H9 (cell line): ENCODE results near the gene TXNDC17. TPM values are rescaled to one million over a fixed set of nuclear protein-coding genes. Genes with fewer than 3 reads are reported as not detected.

Source experiments
- DNase-seq: peaks from one replicate; pipeline ENCODE4 v3.0.0-alpha.2; 2017
- H2AFZ ChIP-seq: one replicate; pipeline ENCODE4 v1.6.1; 2013; ENCODE audit warnings: mild to moderate bottlenecking, low read length, control low read depth, moderate library complexity
- H2AK5ac ChIP-seq: 2 replicates; pipeline ENCODE4 v1.6.1; 2013; ENCODE audit warnings: low read length, control low read depth, mixed read lengths; ENCODE audit not compliant: insufficient read length
- H2BK120ac ChIP-seq: one replicate; pipeline ENCODE4 v1.6.1; 2013; ENCODE audit warnings: low read depth, mild to moderate bottlenecking, low read length, control low read depth, inconsistent platforms; ENCODE audit not compliant: poor library complexity, severe bottlenecking
- H2BK12ac ChIP-seq: 2 replicates; pipeline ENCODE4 v1.6.1; 2013; ENCODE audit warnings: low read length, control low read depth, mixed read lengths, low read depth; ENCODE audit not compliant: insufficient read length
- H2BK15ac ChIP-seq: 2 replicates; pipeline ENCODE4 v1.6.1; 2013; ENCODE audit warnings: low read depth, low read length, control low read depth
- H2BK20ac ChIP-seq: one replicate; pipeline ENCODE4 v1.6.1; 2013; ENCODE audit warnings: low read depth, mild to moderate bottlenecking, low read length, control low read depth, inconsistent platforms; ENCODE audit not compliant: poor library complexity, severe bottlenecking
- H2BK5ac ChIP-seq: 2 replicates; pipeline ENCODE4 v1.6.1; 2013; ENCODE audit warnings: low read length, control low read depth, mixed read lengths; ENCODE audit not compliant: insufficient read length
- H3K14ac ChIP-seq: 2 replicates; pipeline ENCODE4 v1.6.1; 2013; ENCODE audit warnings: low read length, control low read depth; ENCODE audit not compliant: insufficient read depth
- H3K18ac ChIP-seq: 2 replicates; pipeline ENCODE4 v1.6.1; 2013; ENCODE audit warnings: low read depth, mild to moderate bottlenecking, mixed read lengths, low read length, control low read depth; ENCODE audit not compliant: insufficient read length
- H3K23ac ChIP-seq: 2 replicates; pipeline ENCODE4 v1.6.1; 2013; ENCODE audit warnings: low read length, control low read depth, mixed read lengths, low read depth; ENCODE audit not compliant: insufficient read length
- H3K23me2 ChIP-seq: 2 replicates; pipeline ENCODE4 v1.6.1; 2013; ENCODE audit warnings: low read depth, mild to moderate bottlenecking, mixed read lengths, low read length, control low read depth; ENCODE audit not compliant: insufficient read length, poor library complexity, severe bottlenecking
- H3K27ac ChIP-seq: 2 replicates; pipeline ENCODE4 v1.5.1; 2013; ENCODE audit warnings: low read length, control low read depth, mixed read lengths, low read depth; ENCODE audit not compliant: insufficient read length
- H3K27me3 ChIP-seq: 2 replicates; pipeline ENCODE4 v1.6.1; 2013; ENCODE audit warnings: low read length, control low read depth, inconsistent platforms; ENCODE audit not compliant: insufficient read depth
- H3K4ac ChIP-seq: 2 replicates; pipeline ENCODE4 v1.6.1; 2013; ENCODE audit warnings: low read depth, mild to moderate bottlenecking, control low read depth, inconsistent platforms, low read length, moderate library complexity
- H3K4me1 ChIP-seq: 2 replicates; pipeline ENCODE4 v1.6.1; 2013; ENCODE audit warnings: low read length, control low read depth, inconsistent platforms; ENCODE audit not compliant: insufficient read depth
- H3K4me2 ChIP-seq: 2 replicates; pipeline ENCODE4 v1.6.1; 2013; ENCODE audit warnings: low read length, control low read depth, mixed read lengths; ENCODE audit not compliant: insufficient read length, insufficient read depth
- H3K56ac ChIP-seq: 2 replicates; pipeline ENCODE4 v1.6.1; 2013; ENCODE audit warnings: low read depth, mild to moderate bottlenecking, mixed read lengths, low read length, control low read depth; ENCODE audit not compliant: insufficient read length
- H3K79me1 ChIP-seq: 2 replicates; pipeline ENCODE4 v1.6.1; 2013; ENCODE audit warnings: low read depth, mild to moderate bottlenecking, moderate library complexity, low read length, control low read depth, inconsistent platforms; ENCODE audit not compliant: insufficient read depth, poor library complexity, severe bottlenecking
- H3K79me2 ChIP-seq: 2 replicates; pipeline ENCODE4 v1.6.1; 2013; ENCODE audit warnings: low read length, control low read depth, inconsistent platforms; ENCODE audit not compliant: insufficient read depth
- H3K9ac ChIP-seq: 2 replicates; pipeline ENCODE4 v1.6.1; 2013; ENCODE audit warnings: low read length, control low read depth, mixed read lengths; ENCODE audit not compliant: insufficient read length; ENCODE audit errors: extremely low read depth
- H3K9me3 ChIP-seq: one replicate; pipeline ENCODE4 v1.6.1; 2013; ENCODE audit warnings: low read depth, low read length, inconsistent platforms; ENCODE audit not compliant: control insufficient read depth
- H3T11ph ChIP-seq: one replicate; pipeline ENCODE4 v1.6.1; 2013; ENCODE audit warnings: mild to moderate bottlenecking, low read length, control low read depth, inconsistent platforms
- H4K20me1 ChIP-seq: one replicate; pipeline ENCODE4 v1.6.1; 2013; ENCODE audit not compliant: control insufficient read depth, insufficient read length, insufficient read depth
- H4K5ac ChIP-seq: 2 replicates; pipeline ENCODE4 v1.6.1; 2013; ENCODE audit warnings: low read depth, mild to moderate bottlenecking, mixed read lengths, low read length, control low read depth; ENCODE audit not compliant: insufficient read length
- H4K8ac ChIP-seq: replicated peaks from 2 replicates; pipeline ENCODE4 v1.6.1; 2013; ENCODE audit warnings: low read length, control low read depth, mixed read lengths, low read depth; ENCODE audit not compliant: insufficient read length
- H4K91ac ChIP-seq: 2 replicates; pipeline ENCODE4 v1.6.1; 2013; ENCODE audit warnings: low read depth, mild to moderate bottlenecking, moderate library complexity, mixed read lengths, low read length, control low read depth; ENCODE audit not compliant: insufficient read length
- H3K27ac Mint-ChIP-seq, 3 experiments: 2 replicates in 2 of 3; 3 replicates in 1 of 3; pipeline ENCODE4 v1.8.0; 2020 to 2021; ENCODE audit warnings: mixed read lengths in 3 of 3, mild to moderate bottlenecking in 1 of 3, moderate library complexity in 1 of 3
- H3K27me3 Mint-ChIP-seq: 2 replicates; pipeline ENCODE4 v1.8.0; 2021; ENCODE audit warnings: low read depth, mild to moderate bottlenecking, moderate library complexity, mixed read lengths
- H3K36me3 Mint-ChIP-seq, 3 experiments: 2 replicates in 2 of 3; 3 replicates in 1 of 3; pipeline ENCODE4 v1.8.0; 2020 to 2021; ENCODE audit warnings: low read depth in 3 of 3, mixed read lengths in 3 of 3; ENCODE audit not compliant: insufficient read depth in 1 of 3
- H3K4me1 Mint-ChIP-seq, 2 experiments: 2 replicates each; pipeline ENCODE4 v1.8.0; 2020; ENCODE audit warnings: mixed read lengths in 2 of 2
- H3K4me3 Mint-ChIP-seq, 2 experiments: 2 replicates in 1 of 2; 3 replicates in 1 of 2; pipeline ENCODE4 v1.8.0; 2020 to 2021; ENCODE audit warnings: mild to moderate bottlenecking in 2 of 2, mixed read lengths in 2 of 2, moderate library complexity in 1 of 2
- H3K9me3 Mint-ChIP-seq, 2 experiments: 2 replicates in 1 of 2; 3 replicates in 1 of 2; pipeline ENCODE4 v1.8.0; 2020; ENCODE audit warnings: mild to moderate bottlenecking in 2 of 2, mixed read lengths in 2 of 2, moderate library complexity in 1 of 2
- WGBS: extraction: QIAGEN DNeasy Blood & Tissue Kit; methylation state at CpG from one replicate; pipeline ENCODE4 v1.1.7; 2013; ENCODE audit warnings: missing lambda C conversion rate, low lambda C conversion rate, mixed read lengths; ENCODE audit not compliant: insufficient read length; ENCODE audit errors: extremely low coverage; 5-methylcytosine and 5-hydroxymethylcytosine counted together
- total RNA-seq: library from RNA; stranded (reverse); gene quantifications from 2 replicates; pipeline ENCODE4 v1.2.1, GENCODE V29; 2021
- TF ChIP-seq, protein P1 (sequence below): fragments of 200-600 bp; sonication (generic); conservative IDR thresholded peaks from 3 replicates; pipeline ENCODE4 v1.8.0; 2021; ENCODE audit warnings: antibody characterized with exemption, mild to moderate bottlenecking

Gene TXNDC17
- total RNA-seq, 1 experiment from 2014 or later: 170 TPM

DNA sequence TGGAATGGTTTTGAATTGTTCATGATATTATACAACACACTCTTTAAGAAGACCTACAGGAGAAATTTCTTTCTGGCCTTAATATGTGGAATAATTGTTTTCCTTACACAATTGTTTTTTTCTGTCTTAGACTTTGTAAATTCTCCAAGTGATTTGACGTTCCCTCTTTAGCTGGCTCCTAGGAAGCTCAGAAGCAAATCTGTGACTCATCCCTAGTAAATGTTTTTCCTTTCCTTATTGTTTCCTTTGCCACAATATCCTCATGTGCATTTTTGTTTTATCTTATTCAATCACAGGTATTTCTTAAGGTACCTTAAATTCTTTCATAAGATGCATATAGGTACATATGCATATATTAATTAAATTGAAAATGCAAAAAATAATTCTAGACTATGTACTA lies 13.8 kb upstream of the TXNDC17 start:
- Mint-ChIP-seq H3K27ac (no peak overlapping the region), H3K9me3 (no peaks in the 10 kb centered on the region), H3K36me3 (peaks cover 7 to 69% (median 46%) of the 10 kb centered on the region in 3 experiments; a peak in 6 of 7 replicates), H3K27me3 (no peaks in the 10 kb centered on the region), H3K4me1 (no peaks in the 10 kb centered on the region), H3K4me3 (no peak overlapping the region)
- peaks cover 3% of the 10 kb centered on the region for H3K79me1 ChIP-seq
- H3T11ph ChIP-seq: no peak overlapping the region
- H3K23ac ChIP-seq: no peak overlapping the region
- no peak overlapping the region for H3K18ac ChIP-seq
- no peak overlapping the region for H2BK15ac ChIP-seq
- H4K20me1 ChIP-seq: no peaks in the 10 kb centered on the region
- H3K23me2 ChIP-seq: no peaks in the 10 kb centered on the region
- H2BK20ac ChIP-seq: no peak overlapping the region
- H3K27me3 ChIP-seq: no peaks in the 10 kb centered on the region
- no peak overlapping the region for H3K4ac ChIP-seq
- H3K14ac ChIP-seq: no peak overlapping the region
- H4K91ac ChIP-seq: no peak overlapping the region
- no peak for DNase-seq
- TF ChIP-seq, protein P1, sequence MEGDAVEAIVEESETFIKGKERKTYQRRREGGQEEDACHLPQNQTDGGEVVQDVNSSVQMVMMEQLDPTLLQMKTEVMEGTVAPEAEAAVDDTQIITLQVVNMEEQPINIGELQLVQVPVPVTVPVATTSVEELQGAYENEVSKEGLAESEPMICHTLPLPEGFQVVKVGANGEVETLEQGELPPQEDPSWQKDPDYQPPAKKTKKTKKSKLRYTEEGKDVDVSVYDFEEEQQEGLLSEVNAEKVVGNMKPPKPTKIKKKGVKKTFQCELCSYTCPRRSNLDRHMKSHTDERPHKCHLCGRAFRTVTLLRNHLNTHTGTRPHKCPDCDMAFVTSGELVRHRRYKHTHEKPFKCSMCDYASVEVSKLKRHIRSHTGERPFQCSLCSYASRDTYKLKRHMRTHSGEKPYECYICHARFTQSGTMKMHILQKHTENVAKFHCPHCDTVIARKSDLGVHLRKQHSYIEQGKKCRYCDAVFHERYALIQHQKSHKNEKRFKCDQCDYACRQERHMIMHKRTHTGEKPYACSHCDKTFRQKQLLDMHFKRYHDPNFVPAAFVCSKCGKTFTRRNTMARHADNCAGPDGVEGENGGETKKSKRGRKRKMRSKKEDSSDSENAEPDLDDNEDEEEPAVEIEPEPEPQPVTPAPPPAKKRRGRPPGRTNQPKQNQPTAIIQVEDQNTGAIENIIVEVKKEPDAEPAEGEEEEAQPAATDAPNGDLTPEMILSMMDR: no peak
- H2BK120ac ChIP-seq: no peak overlapping the region
- H3K4me2 ChIP-seq: no peak overlapping the region
- H2BK12ac ChIP-seq: no peak overlapping the region
- no peak overlapping the region for H4K8ac ChIP-seq
- no CpG with 5 or more reads among the region's 1 CpG for WGBS
- H3K9me3 ChIP-seq: no peaks in the 10 kb centered on the region
- H3K79me2 ChIP-seq: no peaks in the 10 kb centered on the region
- H3K4me1 ChIP-seq: no peaks in the 10 kb centered on the region
- H3K56ac ChIP-seq: no peak overlapping the region
- H3K27ac ChIP-seq: no peak overlapping the region
- H2BK5ac ChIP-seq: no peak overlapping the region
- H2AFZ ChIP-seq: no peak overlapping the region
- H2AK5ac ChIP-seq: no peak overlapping the region
- H3K9ac ChIP-seq: no peak overlapping the region
- H4K5ac ChIP-seq: no peak overlapping the region
